Ishikawa (cell line): ENCODE results near the gene OR6C68.

Experiments used
- CEBPB ChIP-seq: IDR thresholded peaks from 2 replicates; pipeline ENCODE4 v1.6.1; 2012
- CREB1 ChIP-seq: IDR thresholded peaks from 2 replicates; pipeline ENCODE4 v1.6.1; 2012; ENCODE audit warnings: low read depth
- EGR1 ChIP-seq: IDR thresholded peaks from 2 replicates; pipeline ENCODE4 v1.6.1; 2012
- EP300 ChIP-seq: IDR thresholded peaks from 2 replicates; pipeline ENCODE4 v1.6.1; 2012; ENCODE audit warnings: borderline replicate concordance
- FOXM1 ChIP-seq: IDR thresholded peaks from 2 replicates; pipeline ENCODE4 v1.6.1; 2012; ENCODE audit warnings: low read depth, borderline replicate concordance
- NFIC ChIP-seq: IDR thresholded peaks from 2 replicates; pipeline ENCODE4 v1.6.1; 2012
- RAD21 ChIP-seq: IDR thresholded peaks from 2 replicates; pipeline ENCODE4 v1.6.1; 2012; ENCODE audit warnings: low read depth
- TAF1 ChIP-seq: IDR thresholded peaks from 2 replicates; pipeline ENCODE4 v1.6.1; 2012; ENCODE audit warnings: low read depth, mild to moderate bottlenecking
- TCF12 ChIP-seq: IDR thresholded peaks from 2 replicates; pipeline ENCODE4 v1.6.1; 2012; ENCODE audit warnings: low read depth
- TEAD4 ChIP-seq: IDR thresholded peaks from 2 replicates; pipeline ENCODE4 v1.6.1; 2012
- YY1 ChIP-seq: IDR thresholded peaks from 2 replicates; pipeline ENCODE4 v1.6.1; 2012; ENCODE audit warnings: low read depth
- ZBTB7A ChIP-seq: IDR thresholded peaks from 2 replicates; pipeline ENCODE4 v1.6.1; 2012; ENCODE audit warnings: low read depth
- TF ChIP-seq, protein P1 (sequence below): IDR thresholded peaks from 2 replicates; pipeline ENCODE4 v1.6.1; 2012; ENCODE audit warnings: low read depth, mild to moderate bottlenecking
- TF ChIP-seq, protein P2 (sequence below): IDR thresholded peaks from 2 replicates; pipeline ENCODE4 v1.6.1; 2012
- TF ChIP-seq, protein P3 (sequence below): IDR thresholded peaks from 2 replicates; pipeline ENCODE4 v1.6.1; 2012

Gene OR6C68

GRCh38 chr12:55467836-55468235, 24.3 kb upstream of the OR6C68 start:
- TF ChIP-seq TCF12 = no peak
- TF ChIP-seq, protein P1, sequence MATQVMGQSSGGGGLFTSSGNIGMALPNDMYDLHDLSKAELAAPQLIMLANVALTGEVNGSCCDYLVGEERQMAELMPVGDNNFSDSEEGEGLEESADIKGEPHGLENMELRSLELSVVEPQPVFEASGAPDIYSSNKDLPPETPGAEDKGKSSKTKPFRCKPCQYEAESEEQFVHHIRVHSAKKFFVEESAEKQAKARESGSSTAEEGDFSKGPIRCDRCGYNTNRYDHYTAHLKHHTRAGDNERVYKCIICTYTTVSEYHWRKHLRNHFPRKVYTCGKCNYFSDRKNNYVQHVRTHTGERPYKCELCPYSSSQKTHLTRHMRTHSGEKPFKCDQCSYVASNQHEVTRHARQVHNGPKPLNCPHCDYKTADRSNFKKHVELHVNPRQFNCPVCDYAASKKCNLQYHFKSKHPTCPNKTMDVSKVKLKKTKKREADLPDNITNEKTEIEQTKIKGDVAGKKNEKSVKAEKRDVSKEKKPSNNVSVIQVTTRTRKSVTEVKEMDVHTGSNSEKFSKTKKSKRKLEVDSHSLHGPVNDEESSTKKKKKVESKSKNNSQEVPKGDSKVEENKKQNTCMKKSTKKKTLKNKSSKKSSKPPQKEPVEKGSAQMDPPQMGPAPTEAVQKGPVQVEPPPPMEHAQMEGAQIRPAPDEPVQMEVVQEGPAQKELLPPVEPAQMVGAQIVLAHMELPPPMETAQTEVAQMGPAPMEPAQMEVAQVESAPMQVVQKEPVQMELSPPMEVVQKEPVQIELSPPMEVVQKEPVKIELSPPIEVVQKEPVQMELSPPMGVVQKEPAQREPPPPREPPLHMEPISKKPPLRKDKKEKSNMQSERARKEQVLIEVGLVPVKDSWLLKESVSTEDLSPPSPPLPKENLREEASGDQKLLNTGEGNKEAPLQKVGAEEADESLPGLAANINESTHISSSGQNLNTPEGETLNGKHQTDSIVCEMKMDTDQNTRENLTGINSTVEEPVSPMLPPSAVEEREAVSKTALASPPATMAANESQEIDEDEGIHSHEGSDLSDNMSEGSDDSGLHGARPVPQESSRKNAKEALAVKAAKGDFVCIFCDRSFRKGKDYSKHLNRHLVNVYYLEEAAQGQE = no peak
- no peak for TF ChIP-seq EGR1
- no peak for TF ChIP-seq TAF1
- no peak for TF ChIP-seq YY1
- TF ChIP-seq, protein P2, sequence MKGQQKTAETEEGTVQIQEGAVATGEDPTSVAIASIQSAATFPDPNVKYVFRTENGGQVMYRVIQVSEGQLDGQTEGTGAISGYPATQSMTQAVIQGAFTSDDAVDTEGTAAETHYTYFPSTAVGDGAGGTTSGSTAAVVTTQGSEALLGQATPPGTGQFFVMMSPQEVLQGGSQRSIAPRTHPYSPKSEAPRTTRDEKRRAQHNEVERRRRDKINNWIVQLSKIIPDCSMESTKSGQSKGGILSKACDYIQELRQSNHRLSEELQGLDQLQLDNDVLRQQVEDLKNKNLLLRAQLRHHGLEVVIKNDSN = no peak
- TF ChIP-seq CREB1 = no peak
- TF ChIP-seq TEAD4 = no peak
- TF ChIP-seq CEBPB = no peak
- TF ChIP-seq, protein P3, sequence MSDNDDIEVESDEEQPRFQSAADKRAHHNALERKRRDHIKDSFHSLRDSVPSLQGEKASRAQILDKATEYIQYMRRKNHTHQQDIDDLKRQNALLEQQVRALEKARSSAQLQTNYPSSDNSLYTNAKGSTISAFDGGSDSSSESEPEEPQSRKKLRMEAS = no peak
- TF ChIP-seq FOXM1 = no peak
- no peak for TF ChIP-seq RAD21
- TF ChIP-seq EP300 = no peak

DNA sequence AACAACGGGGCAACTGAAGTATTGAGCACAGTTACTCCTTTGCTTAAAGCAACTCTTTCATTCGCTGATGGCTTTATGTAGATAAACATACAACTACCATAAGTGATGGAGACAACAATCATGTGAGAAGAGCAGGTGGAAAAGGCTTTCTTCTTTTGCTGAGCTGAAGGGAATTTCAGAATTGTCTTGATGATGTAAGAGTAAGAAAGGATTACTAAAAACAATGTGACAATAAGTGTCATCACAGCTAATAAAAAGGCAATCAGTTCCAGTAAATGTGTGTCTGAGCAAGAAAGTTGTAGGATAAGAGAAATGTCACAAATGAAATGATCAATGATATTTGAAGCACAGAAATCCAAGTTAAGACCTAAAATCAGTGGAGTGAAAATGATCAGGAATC, 22.9 kb upstream of the OR6C68 start:
- TF ChIP-seq EP300 (no peak), CREB1 (no peak), TCF12 (no peak), FOXM1 (no peak), NFIC (no peak), RAD21 (no peak), YY1 (no peak), TEAD4 (no peak), EGR1 (no peak), TAF1 (no peak), ZBTB7A (no peak), CEBPB (no peak)
- TF ChIP-seq, protein P3 = no peak
- TF ChIP-seq, protein P2 = no peak
- TF ChIP-seq, protein P1 = no peak

DNA sequence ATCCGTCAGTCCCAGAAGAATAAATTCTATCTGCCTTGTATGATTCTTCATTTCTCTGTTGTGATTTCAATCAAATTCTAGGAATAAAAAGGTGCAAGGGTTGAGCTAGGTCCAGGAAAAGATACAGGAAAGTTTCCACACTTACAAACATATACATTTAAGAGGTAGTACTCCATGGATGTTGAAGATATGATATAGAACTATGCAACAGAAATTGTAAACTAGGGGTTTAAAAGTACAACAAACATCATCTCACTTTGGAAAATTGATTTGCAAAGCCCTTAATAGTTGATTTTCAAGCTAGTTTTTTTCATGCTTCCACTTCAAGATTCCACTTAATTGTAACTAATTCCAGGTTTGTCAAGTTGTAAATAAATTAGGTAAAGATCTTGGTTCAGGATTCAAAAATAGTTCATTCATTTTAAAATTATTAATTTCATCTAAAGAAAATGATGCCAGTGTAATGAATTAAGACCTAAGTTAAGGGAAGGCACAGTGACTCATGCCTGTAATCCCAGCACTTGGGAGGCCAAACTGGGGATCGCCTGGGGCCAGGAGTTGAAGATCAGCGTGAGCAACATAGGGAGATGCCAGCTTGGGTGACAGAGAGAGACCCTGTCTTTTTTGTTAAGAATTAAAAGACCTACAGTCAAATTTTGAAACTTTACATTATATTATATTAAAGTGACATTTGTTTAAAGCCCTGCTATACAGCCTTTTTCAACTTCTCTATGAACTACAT, 21.9 kb upstream of the OR6C68 start, which contains the start of gene OR6C70:
OR6C70 (minus strand) TSS at position 51 of the 742 bp plus-strand sequence; CDS start at position 51, 0 bp downstream.
- TF ChIP-seq RAD21 (no peak), EP300 (no peak), EGR1 (no peak), NFIC (no peak), TAF1 (no peak), TEAD4 (no peak), CEBPB (no peak), ZBTB7A (no peak), YY1 (no peak), TCF12 (no peak), FOXM1 (no peak)
- TF ChIP-seq, protein P2 = no peak
- TF ChIP-seq, protein P1 = no peak
- TF ChIP-seq, protein P3 = no peak

DNA sequence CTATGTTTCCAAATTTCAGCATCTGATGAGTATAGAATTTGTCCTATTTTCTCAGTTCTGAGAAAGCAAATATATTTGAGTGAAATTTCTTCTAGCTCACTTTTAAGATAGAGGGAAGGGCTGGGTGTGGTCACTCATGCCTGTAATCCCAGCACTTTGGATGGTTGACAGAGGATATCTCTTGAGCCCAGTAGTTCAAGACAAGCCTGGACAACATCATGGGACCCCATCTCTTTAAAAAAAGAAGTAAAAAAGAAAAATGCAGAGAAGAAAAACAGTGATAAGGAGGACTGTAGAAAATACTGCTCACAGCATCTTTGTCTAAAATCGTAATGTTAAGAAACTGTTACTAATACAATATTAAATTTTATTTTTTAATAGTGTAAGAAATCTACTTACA, 19.9 kb upstream of the OR6C68 start:
- TF ChIP-seq, protein P3 = no peak
- TF ChIP-seq ZBTB7A (no peak), CEBPB (no peak), EP300 (no peak), YY1 (no peak), TEAD4 (no peak), TCF12 (no peak), EGR1 (no peak), CREB1 (no peak), TAF1 (no peak), FOXM1 (no peak), NFIC (no peak), RAD21 (no peak)
- TF ChIP-seq, protein P1 = no peak
- TF ChIP-seq, protein P2 = no peak
